ENCODE measurements around the gene LRP1. TPM values are rescaled to one million over a fixed set of nuclear protein-coding genes. Genes with fewer than 3 reads are reported as not detected.

Gene LRP1
- total RNA-seq, 1 experiment from 2014 or later = 5.8 TPM

DNA sequence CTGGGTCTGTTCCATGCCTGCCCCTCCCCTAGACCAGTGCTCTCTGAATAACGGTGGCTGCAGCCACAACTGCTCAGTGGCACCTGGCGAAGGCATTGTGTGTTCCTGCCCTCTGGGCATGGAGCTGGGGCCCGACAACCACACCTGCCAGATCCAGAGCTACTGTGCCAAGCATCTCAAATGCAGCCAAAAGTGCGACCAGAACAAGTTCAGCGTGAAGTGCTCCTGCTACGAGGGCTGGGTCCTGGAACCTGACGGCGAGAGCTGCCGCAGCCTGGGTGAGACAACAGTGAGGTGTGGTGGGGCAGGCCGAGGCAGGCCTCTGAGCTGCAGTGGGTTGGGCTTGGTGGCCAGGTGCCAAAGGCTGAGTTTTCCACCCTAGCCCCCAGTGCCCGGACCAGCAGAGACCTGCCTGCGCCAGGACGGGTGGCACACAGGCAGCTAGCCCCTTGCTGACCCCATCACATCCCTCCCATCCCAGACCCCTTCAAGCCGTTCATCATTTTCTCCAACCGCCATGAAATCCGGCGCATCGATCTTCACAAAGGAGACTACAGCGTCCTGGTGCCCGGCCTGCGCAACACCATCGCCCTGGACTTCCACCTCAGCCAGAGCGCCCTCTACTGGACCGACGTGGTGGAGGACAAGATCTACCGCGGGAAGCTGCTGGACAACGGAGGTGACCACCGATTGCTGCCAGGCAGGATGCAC is 47.3 kb downstream of the LRP1 start:
- DNase-seq (ENCODE audit: low spot score) = peak; percentile 53

- DNase-seq (ENCODE audit: low spot score) = no peak
Observed at GRCh38 chr12:57176139-57176477, 47.8 kb downstream of the LRP1 start.

DNA sequence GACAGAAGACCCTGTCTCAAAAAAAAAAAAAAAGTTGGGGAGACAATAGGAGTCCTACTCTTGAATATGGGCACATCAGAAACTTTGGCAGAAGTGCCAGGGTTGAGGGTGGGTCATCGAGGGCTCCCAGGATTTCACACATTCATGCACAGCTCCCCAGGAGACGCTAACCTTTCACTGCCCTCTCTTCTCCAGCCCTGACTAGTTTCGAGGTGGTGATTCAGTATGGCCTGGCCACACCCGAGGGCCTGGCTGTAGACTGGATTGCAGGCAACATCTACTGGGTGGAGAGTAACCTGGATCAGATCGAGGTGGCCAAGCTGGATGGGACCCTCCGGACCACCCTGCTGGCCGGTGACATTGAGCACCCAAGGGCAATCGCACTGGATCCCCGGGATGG is 48.6 kb downstream of the LRP1 start:
- no peak for DNase-seq (ENCODE audit: low spot score)

- DNase-seq (ENCODE audit: low spot score) = no peak
Observed at GRCh38 chr12:57177354-57177753, 49.1 kb downstream of the LRP1 start.

DNA sequence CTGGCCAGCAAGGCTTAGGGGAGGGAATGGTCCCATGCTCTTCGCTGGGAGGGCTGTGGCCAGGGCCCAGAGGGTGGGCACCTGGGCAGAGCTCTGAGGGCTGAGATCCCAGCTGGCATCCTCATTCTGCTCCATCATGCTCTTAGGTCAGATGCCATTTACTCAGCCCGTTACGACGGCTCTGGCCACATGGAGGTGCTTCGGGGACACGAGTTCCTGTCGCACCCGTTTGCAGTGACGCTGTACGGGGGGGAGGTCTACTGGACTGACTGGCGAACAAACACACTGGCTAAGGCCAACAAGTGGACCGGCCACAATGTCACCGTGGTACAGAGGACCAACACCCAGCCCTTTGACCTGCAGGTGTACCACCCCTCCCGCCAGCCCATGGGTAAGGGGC is 49.9 kb downstream of the LRP1 start:
- no peak for DNase-seq (ENCODE audit: low spot score)

- no peak for DNase-seq (ENCODE audit: low spot score)
Observed at GRCh38 chr12:57179331-57180086, 51.2 kb downstream of the LRP1 start.

- no peak for DNase-seq (ENCODE audit: low spot score)
Observed at GRCh38 chr12:57180321-57180989, 52.2 kb downstream of the LRP1 start.

GRCh38 chr12:57181072-57181471 is 52.8 kb downstream of the LRP1 start:
- DNase-seq (ENCODE audit: low spot score) = no peak

DNA sequence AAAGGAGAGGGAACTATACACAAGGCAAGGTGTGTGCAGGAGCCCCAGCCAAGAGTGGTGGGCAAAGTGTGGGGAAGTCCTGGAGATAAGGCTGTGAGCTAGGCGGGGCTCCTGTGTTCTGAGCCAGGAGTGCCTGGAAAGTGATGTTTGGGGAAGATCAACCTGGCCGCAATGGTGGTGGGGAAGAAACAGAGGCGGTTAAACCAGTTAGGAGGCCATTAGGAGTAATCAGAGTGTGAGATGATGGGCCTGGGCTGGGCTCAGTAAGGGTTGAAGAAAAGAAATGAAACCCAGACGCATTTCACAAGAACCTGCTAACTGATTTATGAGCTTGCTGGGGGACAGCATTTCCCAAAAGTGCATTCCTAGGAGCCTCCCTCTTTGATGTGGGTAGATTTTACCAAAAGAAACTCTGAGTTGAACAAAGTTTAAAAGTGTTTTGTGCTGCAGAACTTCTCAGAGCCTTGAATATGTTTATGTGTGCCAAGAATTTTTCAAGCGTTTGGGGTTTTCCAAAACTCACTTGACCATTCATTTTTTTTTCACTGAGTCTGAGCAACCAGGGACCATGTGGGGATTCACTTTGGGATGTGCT is 53.4 kb downstream of the LRP1 start:
- no peak for DNase-seq (ENCODE audit: low spot score)

- DNase-seq (ENCODE audit: low spot score) = peak; percentile 53
Observed at GRCh38 chr12:57182918-57183575, 54.8 kb downstream of the LRP1 start.

GRCh38 chr12:57183939-57184725 is 55.8 kb downstream of the LRP1 start:
- DNase-seq (ENCODE audit: low spot score) = no peak

GRCh38 chr12:57185403-57185802 is 57.1 kb downstream of the LRP1 start:
- no peak for DNase-seq (ENCODE audit: low spot score)

DNA sequence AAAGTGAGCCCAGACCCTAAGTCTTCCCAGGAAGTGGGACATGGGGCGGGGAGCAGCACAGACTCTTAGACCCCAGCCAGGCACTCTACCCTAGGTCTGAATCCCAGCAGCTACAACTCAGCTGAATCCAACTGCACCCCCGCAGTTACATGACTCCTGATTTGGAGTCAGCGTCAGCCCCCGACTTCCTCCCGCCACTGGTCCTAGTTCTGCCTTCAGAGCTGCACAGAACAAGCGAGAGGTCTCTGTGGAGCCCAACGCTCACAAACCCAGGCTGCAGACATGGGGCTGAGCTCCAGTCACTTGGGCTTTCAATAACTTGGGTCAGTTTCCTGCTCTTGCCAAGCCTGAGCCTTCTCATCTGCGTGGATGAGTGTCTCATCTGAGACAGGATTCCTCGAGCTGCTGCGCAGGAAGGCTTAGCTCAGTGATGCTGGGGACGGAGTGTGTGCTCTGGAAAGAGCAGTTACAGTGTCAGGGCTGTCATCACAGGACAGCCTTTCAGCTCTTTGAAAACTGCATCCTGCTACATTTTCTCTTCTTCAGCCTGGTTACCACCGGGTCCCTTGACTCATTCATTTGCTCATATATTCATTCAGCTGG is 57.7 kb downstream of the LRP1 start:
- DNase-seq (ENCODE audit: low spot score) = no peak

DNA sequence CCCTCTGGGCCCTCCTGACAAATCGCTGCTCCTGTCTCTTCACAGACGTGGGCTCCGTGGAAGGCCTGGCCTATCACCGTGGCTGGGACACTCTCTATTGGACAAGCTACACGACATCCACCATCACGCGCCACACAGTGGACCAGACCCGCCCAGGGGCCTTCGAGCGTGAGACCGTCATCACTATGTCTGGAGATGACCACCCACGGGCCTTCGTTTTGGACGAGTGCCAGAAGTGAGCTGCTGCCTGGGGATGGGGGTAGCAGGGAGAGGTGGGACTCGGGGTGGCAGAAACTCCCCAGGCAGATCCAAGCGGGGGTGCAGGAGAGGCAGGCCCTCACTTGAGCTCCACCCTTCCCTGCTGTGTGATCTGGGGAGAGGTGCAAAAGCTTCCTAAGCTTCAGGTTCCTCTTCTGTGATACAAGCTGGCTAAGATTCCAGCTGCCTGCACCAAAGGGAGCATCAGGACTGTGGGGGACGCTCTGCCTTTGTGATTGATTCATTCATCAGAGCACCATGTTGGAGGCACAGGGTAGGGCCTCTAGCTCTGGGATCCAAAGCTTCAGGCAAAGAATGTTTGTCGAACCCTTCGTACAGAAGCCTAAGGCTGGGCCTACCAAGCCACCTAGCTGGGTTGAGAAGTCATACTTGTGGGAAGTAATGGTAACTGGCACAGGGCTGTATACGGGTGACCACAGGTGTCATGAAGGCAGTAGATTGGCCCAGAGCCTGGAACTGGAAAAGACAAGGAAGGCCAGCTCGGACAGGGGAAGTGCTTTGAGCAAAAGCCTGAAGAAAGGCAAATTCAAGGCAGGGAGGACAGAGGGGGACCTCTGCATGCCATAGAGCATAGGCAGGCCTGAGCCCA is 59.2 kb downstream of the LRP1 start:
- no peak for DNase-seq (ENCODE audit: low spot score)

DNA sequence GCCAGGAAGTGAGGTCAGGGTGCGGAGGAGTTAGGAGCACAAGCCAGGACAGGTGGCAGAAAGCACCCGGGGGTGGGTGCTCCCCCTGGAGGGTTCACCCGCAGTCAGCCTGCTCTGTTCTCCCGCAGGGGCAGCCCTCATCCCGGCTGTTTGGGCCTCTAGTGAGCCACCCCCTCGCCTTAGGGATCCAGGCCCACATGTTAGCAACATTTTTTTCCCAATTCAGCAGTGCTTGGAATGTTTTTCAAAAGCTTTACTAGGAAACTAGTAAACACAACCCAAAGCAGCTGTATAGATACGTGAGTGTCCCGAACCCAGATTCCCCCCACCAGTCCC is 59.8 kb downstream of the LRP1 start:
- no peak for DNase-seq (ENCODE audit: low spot score)

DNA sequence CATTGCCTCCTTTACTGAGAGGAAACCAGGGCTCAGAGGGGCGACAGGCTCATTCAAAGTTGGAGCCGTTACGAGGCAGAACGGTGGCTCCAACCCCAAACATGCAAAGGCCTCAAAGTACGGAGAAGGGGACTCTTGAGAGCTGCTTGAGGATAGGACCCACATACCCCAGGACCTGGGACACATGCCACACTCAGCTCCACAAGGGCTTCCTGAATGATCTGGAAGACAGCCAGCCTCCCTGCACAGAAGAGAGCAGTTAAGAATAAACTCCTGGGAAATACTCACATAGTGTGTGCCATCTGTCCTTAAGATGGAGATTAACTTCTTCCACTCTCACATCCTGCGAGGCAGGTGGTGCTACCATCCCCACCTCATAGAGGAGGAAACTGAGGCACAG is 61.8 kb downstream of the LRP1 start:
- DNase-seq (ENCODE audit: low spot score) = no peak

DNA sequence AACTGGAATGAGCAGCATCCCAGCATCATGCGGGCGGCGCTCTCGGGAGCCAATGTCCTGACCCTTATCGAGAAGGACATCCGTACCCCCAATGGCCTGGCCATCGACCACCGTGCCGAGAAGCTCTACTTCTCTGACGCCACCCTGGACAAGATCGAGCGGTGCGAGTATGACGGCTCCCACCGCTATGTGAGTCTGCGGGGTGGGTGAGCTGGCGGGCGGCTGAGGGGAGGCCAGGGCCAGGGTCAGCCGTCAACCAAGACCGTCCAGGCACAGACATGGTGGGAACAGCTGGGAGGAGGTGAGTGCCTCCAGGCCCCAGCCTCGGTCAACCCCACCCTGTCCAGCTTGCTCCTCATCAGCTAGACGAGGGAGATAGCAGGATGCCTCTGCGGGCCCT is 62.5 kb downstream of the LRP1 start:
- DNase-seq (ENCODE audit: low spot score) = no peak

GRCh38 chr12:57191410-57191809 is 63.1 kb downstream of the LRP1 start:
- no peak for DNase-seq (ENCODE audit: low spot score)

- no peak for DNase-seq (ENCODE audit: low spot score)
Observed at GRCh38 chr12:57192920-57193319, 64.6 kb downstream of the LRP1 start.

DNA sequence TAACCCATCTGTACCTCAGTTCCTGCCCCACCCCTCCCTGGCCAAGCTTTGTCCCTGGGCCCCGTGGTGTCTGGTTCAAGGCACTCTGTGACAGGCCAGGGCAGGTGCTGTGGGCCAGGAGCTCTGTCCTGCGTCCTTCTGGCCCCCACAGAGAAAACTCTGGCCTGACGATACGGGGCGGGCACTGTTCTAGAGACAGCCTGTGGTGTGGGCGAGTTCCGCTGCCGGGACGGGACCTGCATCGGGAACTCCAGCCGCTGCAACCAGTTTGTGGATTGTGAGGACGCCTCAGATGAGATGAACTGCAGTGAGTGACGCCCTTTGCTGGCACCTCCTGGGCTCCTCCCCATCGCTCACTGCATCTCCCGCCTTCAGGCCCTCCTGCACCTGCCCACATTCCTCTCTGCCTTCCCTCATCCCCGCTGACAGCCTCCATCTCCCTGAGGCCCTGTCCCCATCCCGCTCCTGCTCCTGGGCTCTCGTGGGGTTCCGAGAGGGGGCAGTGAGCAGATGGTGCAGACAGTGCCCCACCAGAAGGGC is 65.5 kb downstream of the LRP1 start:
- DNase-seq (ENCODE audit: low spot score) = no peak

All from H4 (cell line).